GM19238 (cell line): ENCODE data around the gene KATNAL2.

Experiments used
- DNase-seq: peaks from one replicate; pipeline ENCODE4 v3.0.0; 2011; ENCODE audit warnings: low spot score; ENCODE audit not compliant: insufficient read length

The KATNAL2 gene, protein sequence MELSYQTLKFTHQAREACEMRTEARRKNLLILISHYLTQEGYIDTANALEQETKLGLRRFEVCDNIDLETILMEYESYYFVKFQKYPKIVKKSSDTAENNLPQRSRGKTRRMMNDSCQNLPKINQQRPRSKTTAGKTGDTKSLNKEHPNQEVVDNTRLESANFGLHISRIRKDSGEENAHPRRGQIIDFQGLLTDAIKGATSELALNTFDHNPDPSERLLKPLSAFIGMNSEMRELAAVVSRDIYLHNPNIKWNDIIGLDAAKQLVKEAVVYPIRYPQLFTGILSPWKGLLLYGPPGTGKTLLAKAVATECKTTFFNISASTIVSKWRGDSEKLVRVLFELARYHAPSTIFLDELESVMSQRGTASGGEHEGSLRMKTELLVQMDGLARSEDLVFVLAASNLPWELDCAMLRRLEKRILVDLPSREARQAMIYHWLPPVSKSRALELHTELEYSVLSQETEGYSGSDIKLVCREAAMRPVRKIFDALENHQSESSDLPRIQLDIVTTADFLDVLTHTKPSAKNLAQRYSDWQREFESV

GRCh38 chr18:46917108-46917802, at the start of gene KATNAL2, which contains the start of gene PIAS2:
Gene KATNAL2, plus strand, starts transcription at chr18:46917602. Its CDS starts 29,271 bp downstream, at chr18:46946873.
Gene PIAS2, minus strand, starts transcription at chr18:46917507. Its CDS starts 162 bp downstream, at chr18:46917345.
- peak; percentile 76 for DNase-seq

DNA sequence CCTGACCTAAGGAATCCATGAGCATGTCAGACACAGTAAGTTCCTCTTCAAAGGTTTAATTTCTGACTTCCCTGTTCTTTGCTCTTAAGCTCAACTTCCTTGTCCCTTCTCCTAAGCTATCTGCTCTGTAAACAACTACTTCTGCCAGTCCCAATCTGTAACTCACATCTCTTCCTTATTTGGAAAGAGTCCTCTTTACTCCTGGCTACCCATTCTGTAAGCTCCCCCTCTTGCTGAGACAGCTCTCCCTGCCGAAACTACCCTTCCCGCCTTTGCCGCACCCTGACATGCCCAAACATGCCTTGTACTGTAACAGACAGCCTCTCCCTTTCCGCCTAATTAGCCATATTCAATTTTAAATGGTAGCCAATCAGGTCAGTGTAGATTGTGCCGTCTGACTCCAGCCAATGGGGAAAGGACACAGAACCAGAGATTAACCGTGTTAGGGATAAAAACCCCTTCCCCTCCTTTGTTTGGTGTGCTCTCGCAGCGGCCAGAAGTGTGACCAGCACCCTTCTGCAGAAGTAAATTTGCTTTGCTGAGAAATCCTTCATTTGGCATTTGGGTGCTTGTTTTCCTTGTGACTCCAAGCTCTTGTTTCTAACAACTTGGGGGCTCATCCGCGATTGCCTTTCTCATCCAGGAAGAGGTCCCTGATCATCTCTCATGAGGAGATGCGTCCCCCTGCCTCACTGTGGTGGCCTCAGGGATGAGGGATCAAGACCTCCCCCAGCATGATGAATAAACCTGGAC, 49.1 kb upstream of the KATNAL2 start:
- DNase-seq: no peak

DNA sequence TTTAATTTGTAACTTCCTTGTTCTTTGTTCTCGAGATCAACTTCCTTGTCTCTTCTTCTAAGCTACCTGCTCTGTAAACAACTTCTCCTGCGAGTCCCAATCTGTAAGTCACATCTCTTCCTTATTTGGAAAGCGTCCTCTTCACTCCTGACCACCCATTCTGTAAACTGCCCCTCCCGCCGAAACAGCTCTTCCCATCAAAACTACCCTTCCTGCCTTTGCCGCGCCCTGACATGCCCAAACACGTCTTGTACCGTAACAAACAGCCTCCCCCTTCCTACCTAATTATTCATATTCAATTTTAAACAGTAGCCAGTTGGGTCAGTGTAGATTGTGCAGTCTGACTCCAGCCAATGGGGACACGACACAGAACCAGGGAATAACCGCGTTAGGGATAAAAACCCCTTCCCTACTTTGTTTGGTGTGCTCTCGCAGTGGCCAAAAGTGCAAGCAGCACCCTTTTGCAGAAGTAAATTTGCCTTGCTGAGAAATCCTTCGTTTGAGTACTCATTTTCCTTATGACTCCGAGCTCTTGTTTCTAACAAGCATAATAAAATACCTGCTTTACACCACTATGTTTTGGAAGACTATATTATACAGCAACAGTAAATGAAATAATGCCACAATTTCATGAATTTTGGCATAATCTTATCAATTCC, 39.9 kb upstream of the KATNAL2 start:
- DNase-seq: no peak

DNA sequence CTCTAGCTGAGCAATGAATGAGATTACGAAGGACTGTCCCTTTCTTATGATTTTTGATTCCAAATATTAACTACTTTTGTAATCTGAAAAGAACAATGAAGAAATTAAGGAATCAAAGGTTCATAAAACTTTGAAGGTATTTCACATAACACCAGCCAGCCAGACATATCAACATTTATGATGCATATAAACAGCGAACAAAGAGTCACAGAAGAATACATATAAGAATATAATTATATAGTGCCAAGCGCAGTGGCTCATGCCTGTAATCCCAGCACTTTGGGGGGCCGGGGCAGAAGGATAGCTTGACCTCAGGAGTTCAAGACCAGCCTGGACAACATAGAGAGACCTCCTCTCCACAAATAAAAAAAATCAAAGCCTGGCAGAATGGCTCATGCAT, 34.2 kb upstream of the KATNAL2 start:
- DNase-seq: no peak

- DNase-seq: no peak
Measured at GRCh38 chr18:46886893-46887292, 30.5 kb upstream of the KATNAL2 start.

GRCh38 chr18:46888965-46889364, 28.4 kb upstream of the KATNAL2 start:
- no peak for DNase-seq

- peak; percentile 30 for DNase-seq
Measured at GRCh38 chr18:46891742-46892214, 25.6 kb upstream of the KATNAL2 start.

- no peak for DNase-seq
Measured at GRCh38 chr18:46892842-46893241, 24.6 kb upstream of the KATNAL2 start.

DNA sequence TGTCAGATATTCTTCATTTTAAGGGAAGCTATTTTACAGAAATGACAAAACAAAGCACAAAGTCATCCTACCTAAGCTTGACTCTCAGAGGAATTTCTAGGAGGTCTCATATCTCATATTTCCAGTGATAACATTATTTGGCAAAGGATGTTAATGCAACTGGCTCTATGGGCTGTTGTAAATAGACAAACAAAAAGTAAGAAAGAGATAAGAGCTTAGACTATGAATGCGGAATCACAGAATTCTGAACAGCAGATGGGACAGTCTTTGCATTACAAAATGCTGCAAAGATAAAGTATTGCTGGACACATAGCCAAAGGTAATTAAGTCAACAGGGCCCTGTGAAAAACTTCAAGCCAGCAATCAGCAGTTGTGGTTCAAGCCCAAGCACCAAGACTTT, 24.0 kb upstream of the KATNAL2 start:
- no peak for DNase-seq

DNA sequence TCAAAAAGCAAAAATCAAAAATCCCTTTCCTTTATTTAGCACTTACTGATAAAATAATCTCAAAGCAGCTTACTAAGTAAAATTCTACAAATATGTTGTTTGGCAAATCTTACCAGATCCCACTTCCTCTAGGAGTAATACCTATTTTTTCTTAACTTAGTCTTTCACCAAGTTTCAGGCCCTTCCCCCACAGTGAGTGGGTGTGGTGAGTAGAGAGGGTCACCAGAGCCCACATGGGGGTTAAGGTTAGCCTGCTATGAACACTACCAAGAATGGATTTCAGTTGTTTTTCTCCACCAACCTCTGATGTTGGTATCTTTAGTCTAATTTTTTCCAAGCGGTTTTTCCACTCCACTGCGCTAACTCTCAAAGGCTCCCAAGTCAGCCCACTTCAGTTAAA, 23.3 kb upstream of the KATNAL2 start:
- no peak for DNase-seq

GRCh38 chr18:46899274-46899948, 18.0 kb upstream of the KATNAL2 start:
- no peak for DNase-seq

DNA sequence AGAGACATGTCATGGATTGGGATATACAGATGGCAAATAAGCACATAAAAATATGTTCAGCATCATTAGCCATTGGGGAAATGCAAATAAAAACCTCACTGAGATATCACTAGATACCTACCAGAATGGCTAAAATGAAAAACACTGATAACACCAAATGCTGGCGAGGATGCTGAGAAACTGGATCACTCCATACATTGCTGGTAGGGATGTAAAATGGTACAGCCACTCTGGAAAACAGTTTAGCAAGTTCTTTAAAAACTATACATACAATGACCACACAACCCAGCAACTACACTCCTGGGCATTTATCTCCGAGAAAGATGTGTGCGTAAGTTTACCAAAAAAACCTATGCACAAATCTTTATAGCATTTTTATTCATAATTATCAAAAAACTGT, 14.0 kb upstream of the KATNAL2 start:
- DNase-seq: no peak

DNA sequence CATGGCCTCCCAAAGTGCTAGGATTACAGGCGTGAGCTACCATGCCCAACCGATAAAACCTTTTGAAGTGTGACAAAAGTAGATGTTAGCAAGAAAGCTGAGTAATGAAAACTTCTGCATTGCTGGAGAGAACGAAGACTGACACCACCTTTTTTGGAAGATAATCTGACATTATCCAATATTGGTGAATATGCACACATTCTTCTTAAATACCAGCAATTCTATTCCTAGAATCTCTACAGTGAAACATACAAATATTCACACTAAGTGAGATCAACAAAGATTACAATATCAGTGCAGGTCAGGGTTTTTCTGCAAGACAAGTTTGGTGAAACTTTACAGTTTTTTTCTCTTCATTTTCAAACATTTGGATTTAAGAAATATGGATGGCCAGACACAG, 7.9 kb upstream of the KATNAL2 start:
- no peak for DNase-seq

- no peak for DNase-seq
Measured at GRCh38 chr18:46910856-46911255, 6.5 kb upstream of the KATNAL2 start.

GRCh38 chr18:46915800-46916550, 1.4 kb upstream of the KATNAL2 start:
- DNase-seq: no peak

- no peak for DNase-seq
Measured at GRCh38 chr18:46916551-46917107, 773 bp upstream of the KATNAL2 start.

- peak; percentile 17 for DNase-seq
Measured at GRCh38 chr18:46917803-46918600, 600 bp downstream of the KATNAL2 start.

GRCh38 chr18:46920067-46920466, 2.7 kb downstream of the KATNAL2 start:
- no peak for DNase-seq

- DNase-seq: no peak
Measured at GRCh38 chr18:46920653-46921052, 3.3 kb downstream of the KATNAL2 start.
